ENCODE results near the gene GTSF1L.
"Not testable (repeated sequence)": the region's sequence is repeated elsewhere in the genome, so short reads cannot be mapped to it uniquely, and the experiment has no call there.

GTSF1L gene

GRCh38 chr20:43726811-43727338 lies at the start of gene GTSF1L:
Gene GTSF1L (minus strand): TSS chr20:43727002. CDS start chr20:43726694, 308 bp downstream.
- Mint-ChIP-seq H3K4me3 (no peak within 1 kb of the TSS), H3K4me1 (peaks cover 26% of the 10 kb centered on the region), H3K9me3 (peaks cover 7% of the 10 kb centered on the region), H3K27ac (no peak within 1 kb of the TSS), H3K27me3 (no peaks in the 10 kb centered on the region), H3K36me3 (peaks cover 3% of the 10 kb centered on the region)
- CTCF ChIA-PET: interaction anchor here (0.6 kb wide), 1 partner anchor 49 kb away, joined by 3 read pairs; no protein-coding TSS in a partner anchor
- no peak for DNase-seq

GRCh38 chr20:43774754-43775153 lies 48.0 kb upstream of the GTSF1L start:
- Mint-ChIP-seq H3K27me3 (peaks cover 45% of the 10 kb centered on the region), H3K4me1 (no peaks in the 10 kb centered on the region), H3K4me3 (no peak overlapping the region), H3K36me3 (no peaks in the 10 kb centered on the region), H3K27ac (no peak overlapping the region), H3K9me3 (peaks cover 6% of the 10 kb centered on the region)
- DNase-seq: no peak
- CTCF ChIA-PET: no interaction called here

DNA sequence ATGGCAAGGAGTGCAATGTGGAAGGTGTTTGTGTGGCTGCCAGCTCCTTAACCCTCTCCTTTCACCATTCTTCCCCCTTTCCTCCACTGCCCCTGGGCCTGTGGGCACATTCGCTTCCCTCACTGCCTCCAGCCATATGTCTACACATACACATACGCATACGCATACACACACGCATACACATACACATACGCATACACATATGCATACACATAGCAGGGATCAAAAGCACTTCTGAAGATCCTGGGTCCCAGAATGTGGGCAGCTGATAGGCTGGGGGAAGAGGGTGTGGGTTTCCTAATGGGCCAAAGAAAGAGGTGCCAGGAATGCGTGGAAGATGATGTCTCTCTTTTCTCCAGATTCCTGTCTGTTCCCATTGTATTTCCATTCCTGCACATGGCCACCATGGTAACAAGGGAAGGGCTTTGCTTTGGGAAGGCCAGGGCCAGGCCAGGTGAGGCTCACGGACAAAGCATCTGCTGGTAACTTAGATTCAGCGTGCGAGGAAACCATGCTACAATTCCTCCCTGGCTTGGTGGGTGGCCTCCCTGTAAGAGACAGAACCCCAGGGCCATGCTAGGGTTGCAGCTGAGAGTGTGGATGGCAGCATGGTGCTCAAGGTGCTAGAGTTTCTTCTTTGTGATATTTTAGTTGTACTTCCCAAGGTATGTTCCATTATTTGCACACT lies 44.8 kb upstream of the GTSF1L start:
- H3K9me3 Mint-ChIP-seq: no peaks in the 10 kb centered on the region
- peaks cover 50% of the 10 kb centered on the region for H3K27me3 Mint-ChIP-seq
- no peak for DNase-seq
- H3K4me3 Mint-ChIP-seq: no peak overlapping the region
- H3K4me1 Mint-ChIP-seq: no peaks in the 10 kb centered on the region
- H3K27ac Mint-ChIP-seq: no peak overlapping the region
- no peaks in the 10 kb centered on the region for H3K36me3 Mint-ChIP-seq
- CTCF ChIA-PET: no interaction called here

GRCh38 chr20:43770342-43770741 lies 43.5 kb upstream of the GTSF1L start:
- Mint-ChIP-seq H3K27me3 (peaks cover 51% of the 10 kb centered on the region), H3K27ac (no peak overlapping the region), H3K36me3 (no peaks in the 10 kb centered on the region), H3K4me1 (no peaks in the 10 kb centered on the region), H3K4me3 (no peak overlapping the region), H3K9me3 (no peaks in the 10 kb centered on the region)
- DNase-seq: no peak
- CTCF ChIA-PET: no interaction called here

- no peaks in the 10 kb centered on the region for H3K36me3 Mint-ChIP-seq
- no peak for DNase-seq
- CTCF ChIA-PET: no interaction called here
- no peak overlapping the region for H3K27ac Mint-ChIP-seq
- H3K4me1 Mint-ChIP-seq: no peaks in the 10 kb centered on the region
- no peaks in the 10 kb centered on the region for H3K9me3 Mint-ChIP-seq
- peaks cover 41% of the 10 kb centered on the region for H3K27me3 Mint-ChIP-seq
- no peak overlapping the region for H3K4me3 Mint-ChIP-seq
Observed at GRCh38 chr20:43767686-43768474, 41.1 kb upstream of the GTSF1L start.

DNA sequence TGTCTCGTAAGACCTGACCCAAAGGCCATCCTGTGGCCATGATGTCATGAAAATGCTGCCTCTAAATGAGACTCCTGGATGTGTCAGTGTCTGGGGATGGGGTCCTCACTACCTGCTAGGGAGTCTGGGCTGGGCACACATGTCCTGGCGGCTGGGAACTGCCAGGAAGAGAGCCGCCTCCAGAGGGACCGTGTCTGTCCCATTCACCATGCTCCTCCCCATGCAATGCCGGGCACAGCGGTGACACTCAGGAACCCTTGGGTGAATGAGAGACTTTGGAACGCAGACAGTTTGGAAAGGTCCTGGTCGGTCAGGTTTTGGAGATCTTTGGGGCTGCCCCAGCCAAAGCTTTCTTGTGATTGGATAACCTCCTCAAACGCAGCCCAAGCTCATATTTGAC lies 40.1 kb upstream of the GTSF1L start:
- H3K4me3 Mint-ChIP-seq: no peak overlapping the region
- peaks cover 42% of the 10 kb centered on the region for H3K27me3 Mint-ChIP-seq
- H3K27ac Mint-ChIP-seq: no peak overlapping the region
- CTCF ChIA-PET: interaction anchor here (1.8 kb wide), 1 partner anchor 16 kb away, joined by 5 read pairs; no protein-coding TSS in a partner anchor
- no peaks in the 10 kb centered on the region for H3K9me3 Mint-ChIP-seq
- DNase-seq: no peak
- no peaks in the 10 kb centered on the region for H3K4me1 Mint-ChIP-seq
- H3K36me3 Mint-ChIP-seq: no peaks in the 10 kb centered on the region

DNA sequence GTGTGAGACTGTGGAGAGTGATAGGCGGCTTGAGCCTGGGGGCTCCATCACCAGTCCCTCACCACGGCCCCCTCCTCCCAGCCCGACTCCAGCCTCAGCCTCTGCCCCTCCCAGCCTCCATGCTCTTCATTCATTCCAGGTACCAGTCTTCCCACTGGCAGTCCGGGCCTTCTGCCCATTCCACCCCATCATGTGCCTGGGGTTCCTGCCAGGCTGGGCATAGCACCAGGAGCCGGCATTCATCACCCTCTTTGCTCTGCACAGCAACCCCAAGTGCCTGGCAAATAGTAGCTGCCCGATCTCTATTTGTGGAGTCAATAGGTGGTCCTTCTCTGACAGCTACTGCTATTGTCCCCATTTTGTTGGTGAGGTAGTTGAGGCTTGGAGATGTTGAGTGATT lies 39.6 kb upstream of the GTSF1L start:
- CTCF ChIA-PET: interaction anchor here (1.8 kb wide), 1 partner anchor 16 kb away, joined by 5 read pairs; no protein-coding TSS in a partner anchor
- Mint-ChIP-seq H3K27me3 (peaks cover 36% of the 10 kb centered on the region), H3K9me3 (no peaks in the 10 kb centered on the region), H3K36me3 (no peaks in the 10 kb centered on the region), H3K4me3 (no peak overlapping the region), H3K27ac (no peak overlapping the region), H3K4me1 (no peaks in the 10 kb centered on the region)
- DNase-seq: no peak

- no peaks in the 10 kb centered on the region for H3K36me3 Mint-ChIP-seq
- H3K9me3 Mint-ChIP-seq: no peaks in the 10 kb centered on the region
- CTCF ChIA-PET: interaction anchor here (1.8 kb wide), 1 partner anchor 15 kb away, joined by 5 read pairs; no protein-coding TSS in a partner anchor
- H3K4me1 Mint-ChIP-seq: no peaks in the 10 kb centered on the region
- DNase-seq: no peak
- no peak overlapping the region for H3K27ac Mint-ChIP-seq
- H3K27me3 Mint-ChIP-seq: peaks cover 35% of the 10 kb centered on the region
- no peak overlapping the region for H3K4me3 Mint-ChIP-seq
Observed at GRCh38 chr20:43765916-43766315, 39.1 kb upstream of the GTSF1L start.

GRCh38 chr20:43762911-43763310 lies 36.1 kb upstream of the GTSF1L start:
- no peaks in the 10 kb centered on the region for H3K36me3 Mint-ChIP-seq
- H3K4me3 Mint-ChIP-seq: no peak overlapping the region
- H3K27me3 Mint-ChIP-seq: peaks cover 23% of the 10 kb centered on the region
- CTCF ChIA-PET: interaction anchor here (1.5 kb wide), 1 partner anchor 12 kb away, joined by 4 read pairs; no protein-coding TSS in a partner anchor
- H3K4me1 Mint-ChIP-seq: no peaks in the 10 kb centered on the region
- H3K9me3 Mint-ChIP-seq: no peaks in the 10 kb centered on the region
- H3K27ac Mint-ChIP-seq: no peak overlapping the region
- DNase-seq: no peak

- Mint-ChIP-seq H3K27me3 (peaks cover 11% of the 10 kb centered on the region), H3K9me3 (no peaks in the 10 kb centered on the region), H3K36me3 (no peaks in the 10 kb centered on the region), H3K4me1 (no peaks in the 10 kb centered on the region), H3K4me3 (no peak overlapping the region), H3K27ac (no peak overlapping the region)
- CTCF ChIA-PET: interaction anchor here (1.4 to 1.5 kb wide), 2 partner anchors 10 to 79 kb away, joined by 3 to 4 read pairs; no protein-coding TSS in a partner anchor
- DNase-seq: no peak
Observed at GRCh38 chr20:43761386-43762340, 34.9 kb upstream of the GTSF1L start.

DNA sequence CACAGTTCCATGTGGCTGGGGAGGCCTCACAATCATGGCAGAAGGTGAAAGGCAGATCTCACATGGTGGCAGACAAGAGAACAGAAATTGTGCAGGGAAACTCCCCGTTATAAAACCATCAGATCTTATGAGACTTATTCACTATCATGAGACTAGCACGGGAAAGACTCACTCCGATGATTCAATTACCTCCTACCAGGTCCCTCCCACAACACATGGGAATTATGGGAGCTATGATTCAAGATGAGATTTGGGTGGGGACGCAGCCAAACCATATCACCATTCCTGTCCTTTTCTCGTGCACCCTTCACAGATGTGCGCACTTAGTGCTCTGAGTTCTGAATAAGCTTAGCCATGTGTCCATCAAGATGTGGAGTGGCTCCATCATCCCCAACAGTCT lies 31.1 kb upstream of the GTSF1L start:
- CTCF ChIA-PET: not testable (repeated sequence)

GRCh38 chr20:43755851-43756250 lies 29.0 kb upstream of the GTSF1L start:
- peaks cover 4% of the 10 kb centered on the region for H3K36me3 Mint-ChIP-seq
- no peak overlapping the region for H3K27ac Mint-ChIP-seq
- no peak for DNase-seq
- no peak overlapping the region for H3K4me3 Mint-ChIP-seq
- H3K27me3 Mint-ChIP-seq: no peaks in the 10 kb centered on the region
- peaks cover 22% of the 10 kb centered on the region for H3K4me1 Mint-ChIP-seq
- CTCF ChIA-PET: interaction anchor here (1.2 kb wide), 1 partner anchor 84 kb away, joined by 4 read pairs; no protein-coding TSS in a partner anchor
- H3K9me3 Mint-ChIP-seq: peaks cover 7% of the 10 kb centered on the region

More for the DNA sequence above, 31.1 kb upstream of the GTSF1L start:
- H3K4me1 Mint-ChIP-seq, H3K36me3 Mint-ChIP-seq, H3K9me3 Mint-ChIP-seq, DNase-seq, H3K4me3 Mint-ChIP-seq, H3K27ac Mint-ChIP-seq, H3K27me3 Mint-ChIP-seq: not testable (repeated sequence)

- no peak for DNase-seq
- Mint-ChIP-seq H3K36me3 (peaks cover 4% of the 10 kb centered on the region), H3K4me1 (peaks cover 26% of the 10 kb centered on the region), H3K4me3 (no peak overlapping the region), H3K27me3 (no peaks in the 10 kb centered on the region), H3K27ac (no peak overlapping the region), H3K9me3 (peaks cover 7% of the 10 kb centered on the region)
- CTCF ChIA-PET: interaction anchor here (0.6 to 1.9 kb wide), 2 partner anchors 30 to 85 kb away, joined by 3 to 7 read pairs; no protein-coding TSS in a partner anchor
Observed at GRCh38 chr20:43755390-43755789, 28.6 kb upstream of the GTSF1L start.
